Calu3 (cell line): ENCODE measurements around the gene CDKN2B-AS1. TPM values are rescaled to one million over a fixed set of nuclear protein-coding genes. Genes with fewer than 3 reads are reported as not detected.

ENCODE experiments used
- BruUV-seq: library from RNA; stranded (reverse); fragments of 400-500 nt; replicated peaks from 2 replicates; lab custom pipeline; 2021; lab: Mats Ljungman, UMichigan
- CTCF ChIA-PET: fragments of 300-600 bp; sonication (Branson Sonifier 250); formaldehyde crosslinking; loops from one replicate; lab custom pipeline; 2022; ENCODE audit warnings: antibody characterized with exemption; lab: Charles Lee
- DNase-seq: peaks from one replicate; pipeline ENCODE4 v3.0.0; 2022
- H3K27ac Mint-ChIP-seq: one replicate; pipeline ENCODE4 v1.8.0; 2022; ENCODE audit warnings: mixed read lengths; ENCODE audit not compliant: unreplicated experiment
- H3K27me3 Mint-ChIP-seq: one replicate; pipeline ENCODE4 v1.8.0; 2022; ENCODE audit warnings: mixed read lengths; ENCODE audit not compliant: unreplicated experiment
- H3K36me3 Mint-ChIP-seq: one replicate; pipeline ENCODE4 v1.8.0; 2022; ENCODE audit warnings: mild to moderate bottlenecking, moderate library complexity, mixed read lengths; ENCODE audit not compliant: insufficient read depth, unreplicated experiment
- H3K4me1 Mint-ChIP-seq: one replicate; pipeline ENCODE4 v1.8.0; 2022; ENCODE audit warnings: mild to moderate bottlenecking, low read depth, mixed read lengths; ENCODE audit not compliant: unreplicated experiment
- H3K4me3 Mint-ChIP-seq: one replicate; pipeline ENCODE4 v1.8.0; 2022; ENCODE audit warnings: mild to moderate bottlenecking, low read depth, moderate library complexity, mixed read lengths; ENCODE audit not compliant: unreplicated experiment
- H3K9me3 Mint-ChIP-seq: one replicate; pipeline ENCODE4 v1.8.0; 2022; ENCODE audit warnings: low read depth, mixed read lengths; ENCODE audit not compliant: unreplicated experiment
- CTCF ChIP-seq: fragments of 200-600 bp; IDR thresholded peaks from one replicate; pipeline ENCODE4 v1.8.0; 2022; ENCODE audit warnings: antibody characterized with exemption; ENCODE audit not compliant: unreplicated experiment
- intact Hi-C: fragments of 100-400 bp; cut with micrococcal nuclease; formaldehyde crosslinking; loops from one replicate; pipeline ENCODE4 v1.10.0; 2022; ENCODE audit not compliant: unreplicated experiment
- total RNA-seq: library from RNA; stranded (reverse); gene quantifications from 2 replicates; pipeline ENCODE4 v1.2.3, GENCODE V29; 2022

CDKN2B-AS1 gene
- total RNA-seq, 1 experiment from 2014 or later, result 8.9 TPM

GRCh38 chr9:22022396-22022795, 27.8 kb downstream of the CDKN2B-AS1 start:
- no peaks in the 10 kb centered on the region for H3K4me1 Mint-ChIP-seq
- peaks cover 6% of the 10 kb centered on the region for H3K36me3 Mint-ChIP-seq
- no peak for DNase-seq
- no peak overlapping the region for H3K27ac Mint-ChIP-seq
- CTCF ChIA-PET, result no interaction called here
- peaks cover 3% of the 10 kb centered on the region for H3K9me3 Mint-ChIP-seq
- intact Hi-C loops, result no loop called here
- no TSS peak for BruUV-seq
- no peak for TF ChIP-seq CTCF
- H3K4me3 Mint-ChIP-seq, result no peak overlapping the region
- H3K27me3 Mint-ChIP-seq, result no peaks in the 10 kb centered on the region

- no peak overlapping the region for H3K27ac Mint-ChIP-seq
- intact Hi-C loops, result no loop called here
- no TSS peak for BruUV-seq
- no peak for DNase-seq
- peaks cover 6% of the 10 kb centered on the region for H3K36me3 Mint-ChIP-seq
- no peaks in the 10 kb centered on the region for H3K4me1 Mint-ChIP-seq
- H3K27me3 Mint-ChIP-seq, result no peaks in the 10 kb centered on the region
- no peak overlapping the region for H3K4me3 Mint-ChIP-seq
- TF ChIP-seq CTCF, result no peak
- CTCF ChIA-PET, result no interaction called here
- no peaks in the 10 kb centered on the region for H3K9me3 Mint-ChIP-seq
Measured at GRCh38 chr9:22026696-22027095, 32.1 kb downstream of the CDKN2B-AS1 start.

GRCh38 chr9:22028394-22028793, 33.8 kb downstream of the CDKN2B-AS1 start:
- H3K9me3 Mint-ChIP-seq, result no peaks in the 10 kb centered on the region
- H3K4me3 Mint-ChIP-seq, result no peak overlapping the region
- H3K27me3 Mint-ChIP-seq, result no peaks in the 10 kb centered on the region
- CTCF ChIA-PET, result no interaction called here
- no peak for DNase-seq
- no peak overlapping the region for H3K27ac Mint-ChIP-seq
- intact Hi-C loops, result no loop called here
- TF ChIP-seq CTCF, result no peak
- peaks cover 6% of the 10 kb centered on the region for H3K36me3 Mint-ChIP-seq
- no TSS peak for BruUV-seq
- H3K4me1 Mint-ChIP-seq, result no peaks in the 10 kb centered on the region

- TF ChIP-seq CTCF, result no peak
- no peak for DNase-seq
- intact Hi-C loops, result no loop called here
- Mint-ChIP-seq H3K27ac (no peak overlapping the region), H3K27me3 (no peaks in the 10 kb centered on the region), H3K4me3 (no peak overlapping the region), H3K36me3 (peaks cover 6% of the 10 kb centered on the region), H3K9me3 (no peaks in the 10 kb centered on the region), H3K4me1 (no peaks in the 10 kb centered on the region)
- CTCF ChIA-PET, result interaction anchor here (0.5 to 0.8 kb wide), 2 partner anchors 20 to 482 kb away, joined by 3 read pairs; partner anchors contain the start of gene CDKN2B
- no TSS peak for BruUV-seq
Measured at GRCh38 chr9:22029231-22029630, 34.6 kb downstream of the CDKN2B-AS1 start.
